Colonic mucosa (tissue), 4 donors: ENCODE results near the gene BAX. TPM values are rescaled to one million over a fixed set of nuclear protein-coding genes. Genes with fewer than 3 reads are reported as not detected.

ENCODE experiments used
- DNase-seq: peaks from one replicate; pipeline ENCODE4 v3.0.0-alpha.2; 2020
- H3K27ac ChIP-seq: fragments of 200-600 bp; one replicate; pipeline ENCODE4 v1.8.0; 2021
- H3K27me3 ChIP-seq: fragments of 200-600 bp; one replicate; pipeline ENCODE4 v1.8.0; 2021
- H3K36me3 ChIP-seq: fragments of 200-600 bp; one replicate; pipeline ENCODE4 v1.8.0; 2021
- H3K4me1 ChIP-seq: fragments of 200-600 bp; one replicate; pipeline ENCODE4 v1.8.0; 2021; ENCODE audit warnings: mild to moderate bottlenecking
- H3K4me3 ChIP-seq: fragments of 200-600 bp; one replicate; pipeline ENCODE4 v1.8.0; 2021
- H3K9ac ChIP-seq, 2 donors: one replicate each; pipeline ENCODE4 v1.7.0; 2013; ENCODE audit warnings: control low read depth in 2 of 2, low read depth in 2 of 2, low read length in 2 of 2
- H3K9me3 ChIP-seq: fragments of 200-600 bp; one replicate; pipeline ENCODE4 v1.8.0; 2021
- CTCF ChIP-seq: fragments of 200-600 bp; IDR thresholded peaks from one replicate; pipeline ENCODE4 v1.8.0; 2022; ENCODE audit warnings: antibody characterized with exemption, mild to moderate bottlenecking
- intact Hi-C: fragments of 100-400 bp; cut with DNase I; formaldehyde crosslinking; loops from one replicate; pipeline ENCODE4 v1.14.1; 2022
- total RNA-seq, 2 donors: library from RNA; stranded (reverse); fragmentation: NEBNext Ultra II Directional in 1 of 2; extraction: Animal tissue kit (Norgen Biotek cat#: 25700) in 1 of 2; gene quantifications; one replicate each; pipeline ENCODE4 v1.2.1, GENCODE V29; 2021
- donor health status: healthy.
- donor health status: DM: no; HTN: no; CAD: no.
- donor health status: DM: no; HTN: no; CAD: no.

The BAX gene
- total RNA-seq, 2 donors from 2014 or later, result 144 to 223 TPM

GRCh38 chr19:48938256-48938655 is 16.4 kb upstream of the BAX start:
- Histone ChIP-seq H3K27ac (no peak overlapping the region), H3K4me3 (no peak overlapping the region), H3K9ac (no peak overlapping the region), H3K36me3 (no peaks in the 10 kb centered on the region), H3K4me1 (no peaks in the 10 kb centered on the region), H3K27me3 (no peaks in the 10 kb centered on the region), H3K9me3 (no peaks in the 10 kb centered on the region)
- intact Hi-C loops, result no loop called here
- TF ChIP-seq CTCF, result no peak
- no peak for DNase-seq

GRCh38 chr19:48940902-48941301 is 13.8 kb upstream of the BAX start:
- H3K27ac ChIP-seq, result no peak overlapping the region
- H3K4me3 ChIP-seq, result no peak overlapping the region
- no peak for TF ChIP-seq CTCF
- H3K27me3 ChIP-seq, result no peaks in the 10 kb centered on the region
- no peaks in the 10 kb centered on the region for H3K4me1 ChIP-seq
- no peak overlapping the region for H3K9ac ChIP-seq
- H3K9me3 ChIP-seq, result no peaks in the 10 kb centered on the region
- H3K36me3 ChIP-seq, result no peaks in the 10 kb centered on the region
- intact Hi-C loops, result no loop called here
- DNase-seq, result no peak

DNA sequence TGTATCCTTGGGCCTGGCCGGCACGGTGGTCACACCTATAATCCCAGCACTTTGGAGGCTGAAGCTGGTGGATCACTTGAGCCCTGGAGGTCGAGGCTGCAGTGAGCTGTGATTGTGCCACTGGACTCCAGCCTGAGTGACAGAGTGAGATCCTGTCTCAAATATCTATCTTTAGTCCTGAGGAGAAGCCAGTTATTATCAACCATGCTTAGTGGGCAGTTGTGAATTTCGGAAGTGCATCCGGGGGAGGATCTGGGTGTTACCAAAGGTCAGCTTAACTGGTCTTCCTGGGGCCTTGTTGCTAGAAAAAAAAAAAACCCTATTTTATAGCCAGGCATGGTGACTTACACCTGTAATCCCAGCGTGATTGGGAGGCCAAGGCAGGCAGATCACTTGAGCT is 11.6 kb upstream of the BAX start:
- H3K9ac ChIP-seq, result no peak overlapping the region
- no peaks in the 10 kb centered on the region for H3K4me1 ChIP-seq
- no peaks in the 10 kb centered on the region for H3K9me3 ChIP-seq
- TF ChIP-seq CTCF, result no peak
- intact Hi-C loops, result no loop called here
- no peaks in the 10 kb centered on the region for H3K27me3 ChIP-seq
- no peak overlapping the region for H3K4me3 ChIP-seq
- H3K27ac ChIP-seq, result no peak overlapping the region
- H3K36me3 ChIP-seq, result no peaks in the 10 kb centered on the region
- no peak for DNase-seq

DNA sequence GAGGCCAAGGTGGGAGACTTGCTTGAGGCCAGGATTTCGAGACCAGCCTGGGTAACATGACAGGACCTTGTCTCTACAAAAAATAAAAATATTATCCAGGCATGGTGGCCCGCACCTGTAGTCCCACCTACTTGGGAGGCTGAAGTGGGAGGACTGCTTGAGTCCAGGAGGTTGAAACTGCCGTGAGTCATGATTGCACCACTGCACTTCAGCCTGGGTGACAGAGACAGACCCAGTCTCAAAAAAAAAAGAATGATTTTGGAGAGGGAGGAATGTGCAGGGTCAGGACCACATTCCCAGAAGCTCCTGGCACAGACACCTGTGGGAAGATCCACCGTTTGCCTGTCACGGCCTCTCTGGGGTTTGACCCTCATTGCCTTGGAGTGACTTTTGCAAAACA is 9.3 kb upstream of the BAX start:
- H3K27ac ChIP-seq, result no peak overlapping the region
- TF ChIP-seq CTCF, result no peak
- no peaks in the 10 kb centered on the region for H3K4me1 ChIP-seq
- no peak for DNase-seq
- no peak overlapping the region for H3K9ac ChIP-seq
- intact Hi-C loops, result no loop called here
- no peaks in the 10 kb centered on the region for H3K27me3 ChIP-seq
- H3K36me3 ChIP-seq, result no peaks in the 10 kb centered on the region
- no peaks in the 10 kb centered on the region for H3K9me3 ChIP-seq
- H3K4me3 ChIP-seq, result no peak overlapping the region

GRCh38 chr19:48945817-48946216 is 8.9 kb upstream of the BAX start:
- DNase-seq, result no peak
- Histone ChIP-seq H3K36me3 (no peaks in the 10 kb centered on the region), H3K9me3 (no peaks in the 10 kb centered on the region), H3K4me1 (no peaks in the 10 kb centered on the region), H3K9ac (no peak overlapping the region), H3K27ac (no peak overlapping the region), H3K27me3 (no peaks in the 10 kb centered on the region), H3K4me3 (no peak overlapping the region)
- intact Hi-C loops, result no loop called here
- TF ChIP-seq CTCF, result no peak
